Left lung (tissue), 8 donors: ENCODE measurements around the gene PTGR3. TPM values are rescaled to one million over a fixed set of nuclear protein-coding genes. Genes with fewer than 3 reads are reported as not detected.

Source experiments
- polyA plus RNA-seq, 6 donors: library from polyadenylated mRNA; unstranded; fragments of 120-200 nt; gene quantifications; one replicate each; pipeline ENCODE4 v1.2.1, GENCODE V29; 2013; ENCODE audit not compliant: insufficient read length in 6 of 6
- total RNA-seq, 2 donors: library from RNA; stranded (reverse); fragmentation: NEBNext Ultra II Directional; extraction: Animal tissue kit (Norgen Biotek cat#: 25700); gene quantifications; one replicate each; pipeline ENCODE4 v1.2.1, GENCODE V29; 2021
- donor health status: DM: no; HTN: yes; CAD: no.
- donor health status: DM: no; HTN: no; CAD: no.

The PTGR3 gene
- total and polyA plus RNA-seq, 8 donors = 25.7 to 55.0 (median 46.4) TPM

Other genes starting within 250 kb of the PTGR3 start
- gene TSHZ1, start 1.7 kb upstream of the PTGR3 start, total RNA-seq = 10 to 100 TPM; 13.3 to 20.2 TPM
- gene TSHZ1, start 1.7 kb upstream of the PTGR3 start, polyA plus RNA-seq = 10 to 100 TPM; 28.4 to 38.5 (median 32.3) TPM
- not detected for gene SMIM21, start 218.6 kb upstream of the PTGR3 start, total RNA-seq
- not detected for gene SMIM21, start 218.6 kb upstream of the PTGR3 start, polyA plus RNA-seq